ENCODE data around the gene CSTB.

DNA sequence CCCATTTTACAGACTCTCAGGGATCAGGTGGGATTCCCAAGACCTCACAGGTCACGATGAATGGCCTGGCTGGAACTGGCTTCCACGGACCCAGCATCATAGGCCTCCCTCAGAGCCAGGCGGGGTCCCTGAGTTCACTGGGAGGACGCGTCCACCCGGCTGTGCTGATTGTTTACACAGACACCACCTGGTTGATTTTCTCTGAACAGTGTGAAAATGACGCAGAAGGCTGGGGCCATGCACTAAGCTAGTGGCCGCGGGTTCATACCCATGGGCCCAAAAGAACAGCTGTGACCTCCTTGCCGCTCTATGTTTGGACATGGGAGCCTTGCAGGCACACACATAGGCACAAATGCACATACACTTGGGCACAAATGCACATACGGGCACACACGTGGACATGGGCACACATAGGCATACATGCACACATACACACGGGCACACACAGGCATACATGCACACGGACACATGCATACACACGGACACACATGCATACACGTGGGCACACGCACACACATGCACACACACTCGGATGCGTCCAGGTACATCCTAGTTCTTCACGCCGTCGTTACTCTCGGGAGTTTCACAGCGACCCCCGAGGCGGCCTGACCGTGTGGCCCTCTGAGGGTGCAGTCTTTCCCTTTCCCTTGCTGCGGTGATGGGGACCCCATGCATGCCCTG, 23.2 kb downstream of the CSTB start:
- TF ChIP-seq, protein P1, sequence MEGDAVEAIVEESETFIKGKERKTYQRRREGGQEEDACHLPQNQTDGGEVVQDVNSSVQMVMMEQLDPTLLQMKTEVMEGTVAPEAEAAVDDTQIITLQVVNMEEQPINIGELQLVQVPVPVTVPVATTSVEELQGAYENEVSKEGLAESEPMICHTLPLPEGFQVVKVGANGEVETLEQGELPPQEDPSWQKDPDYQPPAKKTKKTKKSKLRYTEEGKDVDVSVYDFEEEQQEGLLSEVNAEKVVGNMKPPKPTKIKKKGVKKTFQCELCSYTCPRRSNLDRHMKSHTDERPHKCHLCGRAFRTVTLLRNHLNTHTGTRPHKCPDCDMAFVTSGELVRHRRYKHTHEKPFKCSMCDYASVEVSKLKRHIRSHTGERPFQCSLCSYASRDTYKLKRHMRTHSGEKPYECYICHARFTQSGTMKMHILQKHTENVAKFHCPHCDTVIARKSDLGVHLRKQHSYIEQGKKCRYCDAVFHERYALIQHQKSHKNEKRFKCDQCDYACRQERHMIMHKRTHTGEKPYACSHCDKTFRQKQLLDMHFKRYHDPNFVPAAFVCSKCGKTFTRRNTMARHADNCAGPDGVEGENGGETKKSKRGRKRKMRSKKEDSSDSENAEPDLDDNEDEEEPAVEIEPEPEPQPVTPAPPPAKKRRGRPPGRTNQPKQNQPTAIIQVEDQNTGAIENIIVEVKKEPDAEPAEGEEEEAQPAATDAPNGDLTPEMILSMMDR (IDR thresholded peaks at IDR 0.05) = no peak
- TF ChIP-seq POLR2A (IDR thresholded peaks at IDR 0.05) (no peak), EP300 (IDR thresholded peaks at IDR 0.05) (no peak)

All from tibial nerve (tissue), 4 donors.